ENCODE data around the gene PARD3B. TPM values are rescaled to one million over a fixed set of nuclear protein-coding genes. Genes with fewer than 3 reads are reported as not detected.

The PARD3B gene
- total RNA-seq, 4 donors from 2014 or later: 27.8 to 39.3 (median 33.7) TPM

DNA sequence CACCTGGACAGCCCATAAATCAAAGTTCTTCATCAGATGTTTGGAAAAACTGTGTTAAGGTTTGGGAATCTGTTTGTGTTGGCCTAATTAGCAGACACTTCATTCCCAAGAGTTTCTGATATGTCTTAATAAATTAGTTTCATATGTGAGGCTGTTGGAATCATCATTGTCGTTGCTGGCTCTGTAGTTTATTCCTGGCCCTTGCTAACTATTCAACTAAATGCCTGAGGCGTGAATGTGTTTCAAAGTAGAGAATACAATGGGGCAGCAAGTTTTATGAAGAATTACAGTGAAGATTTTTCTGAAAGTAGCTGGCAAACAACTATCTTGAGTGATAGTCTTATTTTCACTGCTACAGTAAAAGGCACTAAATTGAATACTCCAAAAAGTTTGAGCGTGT is 141.1 kb downstream of the PARD3B start:
- ATAC-seq (ENCODE audit: low FRiP score) (no peak), DNase-seq (ENCODE audit: low spot score) (no peak)
- TF ChIP-seq, protein P1, sequence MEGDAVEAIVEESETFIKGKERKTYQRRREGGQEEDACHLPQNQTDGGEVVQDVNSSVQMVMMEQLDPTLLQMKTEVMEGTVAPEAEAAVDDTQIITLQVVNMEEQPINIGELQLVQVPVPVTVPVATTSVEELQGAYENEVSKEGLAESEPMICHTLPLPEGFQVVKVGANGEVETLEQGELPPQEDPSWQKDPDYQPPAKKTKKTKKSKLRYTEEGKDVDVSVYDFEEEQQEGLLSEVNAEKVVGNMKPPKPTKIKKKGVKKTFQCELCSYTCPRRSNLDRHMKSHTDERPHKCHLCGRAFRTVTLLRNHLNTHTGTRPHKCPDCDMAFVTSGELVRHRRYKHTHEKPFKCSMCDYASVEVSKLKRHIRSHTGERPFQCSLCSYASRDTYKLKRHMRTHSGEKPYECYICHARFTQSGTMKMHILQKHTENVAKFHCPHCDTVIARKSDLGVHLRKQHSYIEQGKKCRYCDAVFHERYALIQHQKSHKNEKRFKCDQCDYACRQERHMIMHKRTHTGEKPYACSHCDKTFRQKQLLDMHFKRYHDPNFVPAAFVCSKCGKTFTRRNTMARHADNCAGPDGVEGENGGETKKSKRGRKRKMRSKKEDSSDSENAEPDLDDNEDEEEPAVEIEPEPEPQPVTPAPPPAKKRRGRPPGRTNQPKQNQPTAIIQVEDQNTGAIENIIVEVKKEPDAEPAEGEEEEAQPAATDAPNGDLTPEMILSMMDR (IDR thresholded peaks at IDR 0.05): no peak

DNA sequence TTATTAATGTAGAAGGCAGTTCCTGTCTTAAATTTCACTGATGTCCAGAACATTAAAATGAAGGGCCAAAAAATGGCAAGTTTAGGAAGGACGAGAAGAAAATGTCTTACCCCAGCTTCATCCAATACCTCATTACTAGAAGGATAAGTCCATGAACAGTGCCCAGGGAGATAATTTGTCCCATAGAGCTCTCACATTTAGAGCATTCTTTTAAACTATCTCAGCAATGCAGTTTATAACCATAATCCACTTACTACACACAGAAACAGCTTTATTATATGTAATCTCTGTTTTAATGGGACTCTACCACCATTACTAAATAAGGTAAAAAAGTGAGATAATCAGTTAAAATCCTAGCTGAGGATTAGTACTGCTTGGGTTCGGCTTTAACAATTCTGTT is 142.5 kb downstream of the PARD3B start:
- TF ChIP-seq, protein P1 (IDR thresholded peaks at IDR 0.05): no peak
- no peak for ATAC-seq (ENCODE audit: low FRiP score)
- DNase-seq (ENCODE audit: low spot score): no peak

DNA sequence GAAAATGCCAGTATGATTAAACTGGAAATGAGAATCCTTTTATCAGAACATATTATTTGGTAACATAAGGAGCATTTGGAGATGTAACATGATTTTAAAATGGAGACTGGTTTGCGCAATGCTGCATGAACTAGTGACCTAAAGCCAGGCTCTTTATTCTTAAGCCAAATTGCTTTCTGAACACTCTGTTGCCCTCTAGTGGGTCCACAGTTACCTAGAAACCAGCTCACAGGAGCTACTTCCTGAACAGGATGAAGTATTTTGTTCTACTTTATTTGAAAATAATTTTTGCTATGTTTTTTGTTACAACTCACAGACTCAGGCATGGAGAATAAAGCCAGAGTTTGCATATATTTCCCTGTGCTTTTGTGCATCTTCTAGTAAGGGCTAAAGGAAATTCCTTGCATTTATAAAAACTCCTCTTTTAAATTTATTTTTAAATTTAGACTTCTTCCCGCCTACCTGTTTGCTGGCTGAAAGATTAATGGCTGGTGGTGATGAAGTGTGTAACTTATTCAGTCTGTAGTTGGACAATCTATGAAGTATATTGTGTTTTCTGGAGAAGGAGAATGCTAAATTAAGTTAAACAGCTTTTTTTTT is 146.7 kb downstream of the PARD3B start:
- DNase-seq (ENCODE audit: low spot score) (no peak), ATAC-seq (ENCODE audit: low FRiP score) (peak; percentile 83)
- TF ChIP-seq, protein P1 (IDR thresholded peaks at IDR 0.05): peak in 1 of 3 donors; percentile 25

DNA sequence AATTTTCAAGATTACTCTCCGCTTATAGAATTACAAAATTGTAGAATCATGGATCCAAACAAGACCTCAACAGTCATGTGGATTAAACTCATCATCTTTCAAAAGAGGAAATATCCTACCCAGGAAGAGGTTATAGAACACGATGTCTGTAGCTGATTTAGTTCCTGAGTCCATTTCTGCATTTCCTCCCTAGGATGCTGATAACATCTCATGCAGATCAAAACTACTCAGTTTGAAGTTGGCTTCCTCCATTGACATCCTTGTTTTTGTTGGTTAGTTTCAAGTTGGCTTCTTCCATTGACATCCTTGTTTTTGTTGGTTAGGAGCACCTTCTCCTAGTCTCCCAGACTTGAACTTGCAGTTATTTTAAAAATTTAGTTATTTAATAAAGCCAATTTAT is 147.5 kb downstream of the PARD3B start:
- ATAC-seq (ENCODE audit: low FRiP score) (no peak), DNase-seq (ENCODE audit: low spot score) (no peak)
- TF ChIP-seq, protein P1 (IDR thresholded peaks at IDR 0.05): no peak

DNA sequence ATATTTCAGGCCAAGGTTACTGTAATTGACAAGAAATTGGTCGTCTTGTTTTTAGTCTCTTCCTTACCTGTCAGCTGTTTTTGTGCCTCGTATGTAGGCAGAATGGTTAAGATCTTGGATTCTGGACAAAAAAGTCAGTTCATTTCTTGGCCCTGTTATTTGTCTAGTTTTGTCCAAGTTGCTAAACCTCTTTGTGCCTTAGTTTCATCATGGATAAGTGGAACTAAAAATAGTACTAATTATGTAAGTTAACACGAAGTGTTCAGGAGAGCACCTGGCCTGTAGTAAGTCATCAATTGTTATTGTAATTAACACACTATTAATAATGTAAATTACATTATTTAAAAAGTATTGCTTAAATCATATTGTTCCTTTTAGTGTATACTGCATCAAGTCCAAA is 148.0 kb downstream of the PARD3B start:
- ATAC-seq (ENCODE audit: low FRiP score) (no peak), DNase-seq (ENCODE audit: low spot score) (no peak)
- TF ChIP-seq, protein P1 (IDR thresholded peaks at IDR 0.05): no peak

DNA sequence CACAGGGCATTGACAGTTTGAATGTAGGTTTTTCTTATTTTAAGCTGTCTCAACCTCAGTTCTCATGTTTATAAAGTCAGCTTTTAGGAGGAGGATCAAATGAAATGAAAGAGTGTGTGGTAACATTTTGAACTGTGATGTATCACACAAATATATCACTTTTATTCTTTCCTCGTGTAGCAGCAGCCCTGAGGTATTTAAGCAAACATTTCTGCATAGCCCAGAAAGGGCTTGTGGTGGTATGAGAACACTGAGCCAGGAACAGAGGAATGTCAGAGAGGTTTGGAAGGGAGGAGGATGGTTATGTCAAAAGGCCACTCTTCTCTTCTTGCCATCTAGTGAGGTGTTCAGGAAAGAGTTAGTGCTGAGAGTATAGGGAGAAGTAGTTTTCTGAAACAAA is 150.2 kb downstream of the PARD3B start:
- TF ChIP-seq, protein P1 (IDR thresholded peaks at IDR 0.05): no peak
- DNase-seq (ENCODE audit: low spot score) (no peak), ATAC-seq (ENCODE audit: low FRiP score) (no peak)

DNA sequence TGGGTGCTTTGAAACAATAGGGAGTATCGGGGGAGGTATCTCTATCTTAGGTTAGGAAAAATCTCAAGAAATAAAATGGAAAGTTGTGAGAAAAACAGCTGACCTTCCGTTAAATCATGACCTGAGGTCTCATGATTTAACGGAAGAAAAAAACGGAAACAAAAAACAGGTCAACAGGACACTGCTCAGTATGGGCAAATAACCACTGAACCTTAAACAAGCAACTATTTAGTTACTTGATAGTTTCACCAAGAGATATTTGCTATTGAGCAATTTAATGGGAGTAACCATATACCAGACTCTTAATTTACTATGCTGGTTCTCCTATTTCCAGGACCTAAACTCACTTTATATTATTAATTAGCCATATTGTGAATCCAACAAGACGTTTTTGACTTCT is 150.8 kb downstream of the PARD3B start:
- TF ChIP-seq, protein P1 (IDR thresholded peaks at IDR 0.05): no peak
- ATAC-seq (ENCODE audit: low FRiP score): no peak
- no peak for DNase-seq (ENCODE audit: low spot score)

Data from omental fat pad (tissue), 4 donors.